Retina (tissue), 1 donor: Measurements from ENCODE around the gene CX3CR1.

Experiments used
- DNase-seq: peaks from one replicate; pipeline ENCODE4 v3.0.0-alpha.2; 2016

Gene CX3CR1

GRCh38 chr3:39220407-39221140 is 59.3 kb downstream of the CX3CR1 start:
- DNase-seq = no peak

GRCh38 chr3:39219702-39220101 is 60.1 kb downstream of the CX3CR1 start:
- DNase-seq = no peak

- no peak for DNase-seq
Observed at GRCh38 chr3:39216176-39216790, 63.6 kb downstream of the CX3CR1 start.

GRCh38 chr3:39213613-39214012 is 66.2 kb downstream of the CX3CR1 start:
- no peak for DNase-seq
